ENCODE data around the gene DNAI2.

DNAI2 gene

GRCh38 chr17:74359916-74360315 lies 85.9 kb downstream of the DNAI2 start:
- FAIRE-seq, result no peak
- no peak for DNase-seq (ENCODE audit: insufficient read length, low spot score)
- TF ChIP-seq POU2F2 (IDR thresholded peaks at IDR 0.05; ENCODE audit: low read depth, low read length) (no peak), PAX5 (IDR thresholded peaks at IDR 0.05; ENCODE audit: insufficient read depth, low read length, severe bottlenecking) (no peak), TAF1 (IDR thresholded peaks at IDR 0.05; ENCODE audit: low read depth, low read length) (no peak), POLR2AphosphoS5 (IDR thresholded peaks at IDR 0.05; ENCODE audit: low read depth, low read length) (no peak), POLR2A (IDR thresholded peaks at IDR 0.05; ENCODE audit: low read depth, low read length) (no peak), SPI1 (IDR thresholded peaks at IDR 0.05; ENCODE audit: low read depth, low read length) (no peak)

GRCh38 chr17:74360899-74361229 lies 86.8 kb downstream of the DNAI2 start:
- TF ChIP-seq SPI1 (IDR thresholded peaks at IDR 0.05; ENCODE audit: low read depth, low read length), result no peak
- no peak for TF ChIP-seq POLR2AphosphoS5 (IDR thresholded peaks at IDR 0.05; ENCODE audit: low read depth, low read length)
- TF ChIP-seq TAF1 (IDR thresholded peaks at IDR 0.05; ENCODE audit: low read depth, low read length), result no peak
- TF ChIP-seq POU2F2 (IDR thresholded peaks at IDR 0.05; ENCODE audit: low read depth, low read length), result no peak
- TF ChIP-seq PAX5 (IDR thresholded peaks at IDR 0.05; ENCODE audit: insufficient read depth, low read length, severe bottlenecking), result no peak
- no peak for TF ChIP-seq POLR2A (IDR thresholded peaks at IDR 0.05; ENCODE audit: low read depth, low read length)
- no peak for FAIRE-seq
- DNase-seq (ENCODE audit: insufficient read length, low spot score), result no peak

- FAIRE-seq (no peak), DNase-seq (ENCODE audit: insufficient read length, low spot score) (no peak)
- TF ChIP-seq TAF1 (IDR thresholded peaks at IDR 0.05; ENCODE audit: low read depth, low read length), result no peak
- no peak for TF ChIP-seq POLR2AphosphoS5 (IDR thresholded peaks at IDR 0.05; ENCODE audit: low read depth, low read length)
- no peak for TF ChIP-seq POU2F2 (IDR thresholded peaks at IDR 0.05; ENCODE audit: low read depth, low read length)
- no peak for TF ChIP-seq SPI1 (IDR thresholded peaks at IDR 0.05; ENCODE audit: low read depth, low read length)
- no peak for TF ChIP-seq PAX5 (IDR thresholded peaks at IDR 0.05; ENCODE audit: insufficient read depth, low read length, severe bottlenecking)
- no peak for TF ChIP-seq POLR2A (IDR thresholded peaks at IDR 0.05; ENCODE audit: low read depth, low read length)
Observed at GRCh38 chr17:74361230-74362068, 87.4 kb downstream of the DNAI2 start, which contains the start of gene BTBD17. BTBD17 (minus strand) TSS chr17:74361868; CDS start chr17:74361819, 49 bp downstream.

- TF ChIP-seq POU2F2 (IDR thresholded peaks at IDR 0.05; ENCODE audit: low read depth, low read length) (no peak), POLR2AphosphoS5 (IDR thresholded peaks at IDR 0.05; ENCODE audit: low read depth, low read length) (no peak), SPI1 (IDR thresholded peaks at IDR 0.05; ENCODE audit: low read depth, low read length) (no peak), POLR2A (IDR thresholded peaks at IDR 0.05; ENCODE audit: low read depth, low read length) (no peak), TAF1 (IDR thresholded peaks at IDR 0.05; ENCODE audit: low read depth, low read length) (no peak), PAX5 (IDR thresholded peaks at IDR 0.05; ENCODE audit: insufficient read depth, low read length, severe bottlenecking) (no peak)
- FAIRE-seq (no peak), DNase-seq (ENCODE audit: insufficient read length, low spot score) (no peak)
Observed at GRCh38 chr17:74362069-74362405, 88.0 kb downstream of the DNAI2 start.

GRCh38 chr17:74362810-74363498 lies 88.9 kb downstream of the DNAI2 start:
- FAIRE-seq (no peak), DNase-seq (ENCODE audit: insufficient read length, low spot score) (no peak)
- TF ChIP-seq SPI1 (IDR thresholded peaks at IDR 0.05; ENCODE audit: low read depth, low read length) (no peak), PAX5 (IDR thresholded peaks at IDR 0.05; ENCODE audit: insufficient read depth, low read length, severe bottlenecking) (no peak), POU2F2 (IDR thresholded peaks at IDR 0.05; ENCODE audit: low read depth, low read length) (no peak), POLR2A (IDR thresholded peaks at IDR 0.05; ENCODE audit: low read depth, low read length) (no peak), POLR2AphosphoS5 (IDR thresholded peaks at IDR 0.05; ENCODE audit: low read depth, low read length) (no peak), TAF1 (IDR thresholded peaks at IDR 0.05; ENCODE audit: low read depth, low read length) (no peak)
